Psoas muscle (tissue), 8 donors: ENCODE data around the gene CFAP206. TPM values are rescaled to one million over a fixed set of nuclear protein-coding genes. Genes with fewer than 3 reads are reported as not detected.
A peak's percentile ranks its signal among the peaks of the same experiment; 100 is the strongest.

Experiments used
- ATAC-seq, 4 donors: fragments of 200-7000 bp; cut with Tn5 transposase; one replicate each; pipeline ENCODE4 v1.9.1; 2020; ENCODE audit warnings: moderate library complexity in 3 of 4, mild to moderate bottlenecking in 2 of 4
- DNase-seq, 2 donors: peaks; one replicate each; pipeline ENCODE4 v3.0.0-alpha.2; 2020
- H3K27ac ChIP-seq: fragments of 200-600 bp; one replicate; pipeline ENCODE4 v1.8.0; 2022
- H3K27me3 ChIP-seq, 3 donors: fragments of 200-600 bp in 1 of 3; one replicate each; pipeline versions ENCODE4 v1.6.1 to v1.8.0; 2013 to 2022; ENCODE audit warnings: low read length in 2 of 3, mild to moderate bottlenecking in 2 of 3, moderate library complexity in 1 of 3; ENCODE audit not compliant: insufficient read depth in 3 of 3
- H3K36me3 ChIP-seq, 2 donors: fragments of 200-600 bp in 1 of 2; one replicate each; pipeline versions ENCODE4 v1.6.1 to v1.8.0; 2013 to 2022; ENCODE audit warnings: low read depth in 1 of 2, mild to moderate bottlenecking in 1 of 2, moderate library complexity in 1 of 2; ENCODE audit not compliant: insufficient read depth in 1 of 2
- H3K4me1 ChIP-seq: fragments of 200-600 bp; one replicate; pipeline ENCODE4 v1.8.0; 2022
- H3K4me3 ChIP-seq: fragments of 200-600 bp; one replicate; pipeline ENCODE4 v1.8.0; 2022; ENCODE audit warnings: mild to moderate bottlenecking
- H3K9me3 ChIP-seq: fragments of 200-600 bp; one replicate; pipeline ENCODE4 v1.8.0; 2022
- CTCF ChIP-seq: fragments of 200-600 bp; IDR thresholded peaks from one replicate; pipeline ENCODE4 v1.8.0; 2022; ENCODE audit warnings: antibody characterized with exemption
- WGBS, 3 donors: extraction: QIAGEN DNeasy Blood & Tissue Kit; methylation state at CpG; one replicate each; pipeline versions ENCODE4 v1.1.6 to v1.1.7; 2013; 5-methylcytosine and 5-hydroxymethylcytosine counted together
- intact Hi-C, 2 donors: fragments of 100-400 bp; cut with DNase I; formaldehyde crosslinking; loops; one replicate each; pipeline versions ENCODE4 v1.11.0 to v1.14.2; 2022
- polyA plus RNA-seq, 3 donors: library from polyadenylated mRNA; stranded (reverse); fragments of 200-250 nt; gene quantifications; one replicate each; pipeline ENCODE4 v1.2.3, GENCODE V29; 2013
- total RNA-seq, 4 donors: library from RNA; stranded (reverse); fragmentation: NEBNext Ultra II Directional in 2 of 4; extraction: Animal tissue kit (Norgen Biotek cat#: 25700) in 2 of 4; gene quantifications; one replicate each; pipeline versions ENCODE4 v1.2.1 to v1.2.4, GENCODE V29; 2021 to 2023
- donor health status: healthy with polysubstance abuse.
- donor health status: DM: no; HTN: no; CAD: no; lungs with moderate emphysema.
- donor health status: Bipolar disorder and iron deficiency.
- donor health status: healthy.
- donor health status: DM: yes; HTN: yes; CAD: no.
- donor health status: DM: no; HTN: no; CAD: no.
- donor health status: DM: no; HTN: no; CAD: no.
- donor health status: DM: yes; HTN: yes; CAD: no.

Gene CFAP206
- total and polyA plus RNA-seq, 7 donors = 0.10 to 0.70 (median 0.10) TPM; not detected in 4

DNA sequence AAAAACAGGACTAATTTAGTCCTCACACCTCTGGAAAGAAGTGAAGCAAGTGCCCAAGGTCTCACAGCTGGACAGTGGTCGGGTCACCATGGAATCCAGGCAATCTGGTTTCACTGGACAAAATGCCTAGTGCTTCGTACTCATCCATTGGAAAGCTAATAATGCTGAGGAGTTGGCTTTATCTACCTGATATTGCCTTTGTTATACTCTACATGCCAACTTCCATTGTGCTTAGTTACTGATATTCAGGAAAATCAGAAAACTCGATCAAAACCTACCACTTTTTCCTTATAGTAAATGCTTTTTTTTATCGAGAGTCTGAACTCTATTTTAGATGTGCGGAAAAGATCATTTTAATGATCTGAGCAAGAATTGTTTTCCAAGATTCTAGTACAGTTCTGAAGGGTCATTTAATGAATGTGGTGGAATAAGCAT is 966 bp downstream of the CFAP206 start:
- intact Hi-C loops = loop anchor here in 1 of 2 donors (5.0 kb wide), 1 partner anchor 64 kb away; the partner anchor contains the start of gene SLC35A1
- no peak for TF ChIP-seq CTCF
- WGBS, 3 donors = 31 to 41% (median 39%) methylated on average over 5 of the region's 5 CpGs

DNA sequence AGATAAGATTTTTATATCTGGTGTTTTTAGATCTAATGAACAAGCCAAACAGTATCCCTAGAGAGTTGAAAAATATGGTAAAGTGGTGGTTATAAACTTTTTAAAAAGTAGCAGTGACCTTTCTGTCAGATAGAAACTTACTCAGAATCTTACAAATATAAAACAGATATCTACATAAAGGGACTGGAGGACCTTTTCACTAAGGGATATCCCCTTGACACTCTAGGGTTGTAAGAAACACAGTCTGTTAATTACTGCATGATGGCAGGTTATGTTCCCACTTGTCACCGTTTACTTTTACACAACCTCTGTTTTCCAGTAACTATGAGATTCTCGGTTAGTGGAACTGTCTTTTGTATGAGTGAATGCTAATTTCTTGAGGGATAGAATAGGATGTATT is 11.5 kb downstream of the CFAP206 start:
- H3K27ac ChIP-seq = no peak overlapping the region
- no peak overlapping the region for H3K4me3 ChIP-seq
- H3K27me3 ChIP-seq = no peaks in the 10 kb centered on the region
- intact Hi-C loops = no loop called here
- H3K9me3 ChIP-seq = no peaks in the 10 kb centered on the region
- no peak for TF ChIP-seq CTCF
- 84 to 88% (median 86%) methylated on average over 2 of the region's 2 CpGs for WGBS, 3 donors
- DNase-seq = no peak
- no peaks in the 10 kb centered on the region for H3K4me1 ChIP-seq
- no peaks in the 10 kb centered on the region for H3K36me3 ChIP-seq
- no peak for ATAC-seq

More for the DNA sequence above, 966 bp downstream of the CFAP206 start:
- Histone ChIP-seq H3K4me3 (peak overlapping the region; percentile 80), H3K9me3 (no peaks in the 10 kb centered on the region), H3K36me3 (no peaks in the 10 kb centered on the region), H3K27ac (peak overlapping the region; percentile 61), H3K4me1 (peaks cover 3% of the 10 kb centered on the region), H3K27me3 (no peaks in the 10 kb centered on the region)
- peak in 3 of 4 donors; percentile 12 to 53 (median 31) for ATAC-seq
- no peak for DNase-seq

- H3K27me3 ChIP-seq = no peaks in the 10 kb centered on the region
- H3K4me3 ChIP-seq = no peak overlapping the region
- no peaks in the 10 kb centered on the region for H3K36me3 ChIP-seq
- ATAC-seq (no peak), DNase-seq (no peak)
- no peak for TF ChIP-seq CTCF
- intact Hi-C loops = no loop called here
- H3K4me1 ChIP-seq = no peaks in the 10 kb centered on the region
- H3K9me3 ChIP-seq = no peaks in the 10 kb centered on the region
- 89 to 92% (median 91%) methylated on average over 5 of the region's 5 CpGs for WGBS, 3 donors
- H3K27ac ChIP-seq = no peak overlapping the region
These were observed 12.6 kb downstream of the CFAP206 start for GRCh38 chr6:87420360-87420759.

DNA sequence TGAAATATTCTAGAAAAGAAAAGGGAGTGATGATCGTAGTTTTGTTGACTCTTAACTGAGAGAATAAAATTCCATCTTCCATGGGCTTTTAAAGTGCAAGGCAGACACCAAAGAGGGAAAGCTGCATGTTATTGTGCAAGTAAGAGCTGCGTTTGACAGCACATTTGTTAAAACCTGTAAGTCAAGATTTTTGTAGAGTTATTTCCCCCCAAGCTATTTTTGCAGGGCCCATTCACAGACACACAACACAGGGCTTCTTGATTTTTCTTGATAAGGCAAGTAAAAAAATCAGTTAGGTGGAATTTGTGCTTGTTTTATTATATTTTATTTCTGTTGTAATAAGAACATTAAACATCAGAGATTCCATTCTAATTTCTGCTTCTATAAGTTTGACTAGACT is 13.8 kb downstream of the CFAP206 start:
- Histone ChIP-seq H3K9me3 (no peaks in the 10 kb centered on the region), H3K4me1 (no peaks in the 10 kb centered on the region), H3K27ac (no peak overlapping the region), H3K27me3 (no peaks in the 10 kb centered on the region), H3K4me3 (no peak overlapping the region), H3K36me3 (no peaks in the 10 kb centered on the region)
- intact Hi-C loops = no loop called here
- 75 to 77% (median 76%) methylated on average over 2 of the region's 2 CpGs for WGBS, 3 donors
- ATAC-seq = no peak
- DNase-seq = no peak
- no peak for TF ChIP-seq CTCF

DNA sequence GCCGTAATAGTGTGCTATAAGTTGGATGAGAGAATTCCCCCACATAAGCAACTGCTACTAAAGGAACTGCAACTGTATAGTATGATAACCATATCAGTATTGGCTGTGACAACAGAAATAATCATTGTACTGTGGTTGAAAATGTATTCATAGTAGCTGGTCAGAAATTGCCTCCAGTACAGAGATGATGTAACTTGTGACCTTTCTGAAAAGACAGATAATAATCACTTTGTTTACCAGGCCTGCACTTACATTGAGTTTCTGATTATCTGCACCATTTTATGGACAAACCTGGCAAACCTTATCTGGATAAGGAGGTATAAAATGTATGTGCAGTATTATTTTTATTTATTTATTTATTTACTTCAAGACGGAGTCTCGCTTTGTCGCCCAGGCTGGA is 19.0 kb downstream of the CFAP206 start:
- TF ChIP-seq CTCF = no peak
- H3K4me1 ChIP-seq = no peaks in the 10 kb centered on the region
- DNase-seq (no peak), ATAC-seq (no peak)
- no peaks in the 10 kb centered on the region for H3K9me3 ChIP-seq
- no peak overlapping the region for H3K4me3 ChIP-seq
- intact Hi-C loops = no loop called here
- 96 to 97% (median 96%) methylated on average over 4 of the region's 4 CpGs for WGBS, 3 donors
- H3K36me3 ChIP-seq = no peaks in the 10 kb centered on the region
- H3K27ac ChIP-seq = no peak overlapping the region
- H3K27me3 ChIP-seq = no peaks in the 10 kb centered on the region
